ENCODE results near the gene CHST11. TPM values are rescaled to one million over a fixed set of nuclear protein-coding genes. Genes with fewer than 3 reads are reported as not detected.

Gene CHST11
- total RNA-seq, 2 donors from 2014 or later: 4.6 to 14.5 TPM

GRCh38 chr12:104751120-104751519 lies 294.4 kb downstream of the CHST11 start:
- DNase-seq: no peak
- intact Hi-C loops (cut with DNase I): no loop called here

GRCh38 chr12:104751594-104751993 lies 294.8 kb downstream of the CHST11 start:
- Histone ChIP-seq H3K27ac (no peak overlapping the region), H3K36me3 (replicated peaks in 1 of 2; ENCODE audit: insufficient read depth in 1 of 2, low read depth in 2 of 2) (no peaks in the 10 kb centered on the region), H3K4me1 (no peaks in the 10 kb centered on the region), H3K27me3 (no peaks in the 10 kb centered on the region), H3K4me3 (no peak overlapping the region), H3K9me3 (no peaks in the 10 kb centered on the region)
- no peak for DNase-seq
- no peak for ATAC-seq
- intact Hi-C loops (cut with DNase I): no loop called here
- no peak for TF ChIP-seq POLR2A (IDR thresholded peaks at IDR 0.05)
- no peak for TF ChIP-seq CTCF (IDR thresholded peaks at IDR 0.05)
- 88 to 89% methylated on average over 3 of the region's 3 CpGs for WGBS, 2 donors

More at GRCh38 chr12:104751120-104751519, 294.4 kb downstream of the CHST11 start:
- Histone ChIP-seq H3K4me3 (no peak overlapping the region), H3K27me3 (no peaks in the 10 kb centered on the region), H3K4me1 (no peaks in the 10 kb centered on the region), H3K36me3 (replicated peaks in 1 of 2; ENCODE audit: insufficient read depth in 1 of 2, low read depth in 2 of 2) (no peaks in the 10 kb centered on the region), H3K9me3 (no peaks in the 10 kb centered on the region), H3K27ac (no peak overlapping the region)
- ATAC-seq: no peak
- no peak for TF ChIP-seq POLR2A (IDR thresholded peaks at IDR 0.05)
- TF ChIP-seq CTCF (IDR thresholded peaks at IDR 0.05): no peak
- 77 to 96% methylated on average over 1 of the region's 1 CpG for WGBS, 2 donors

GRCh38 chr12:104752016-104752415 lies 295.3 kb downstream of the CHST11 start:
- no peaks in the 10 kb centered on the region for H3K36me3 ChIP-seq (replicated peaks in 1 of 2; ENCODE audit: insufficient read depth in 1 of 2, low read depth in 2 of 2)
- TF ChIP-seq CTCF (IDR thresholded peaks at IDR 0.05) (no peak), POLR2A (IDR thresholded peaks at IDR 0.05) (no peak)
- no peak overlapping the region for H3K27ac ChIP-seq
- no peaks in the 10 kb centered on the region for H3K4me1 ChIP-seq
- ATAC-seq (no peak), DNase-seq (no peak)
- H3K4me3 ChIP-seq: no peak overlapping the region
- 95 to 97% methylated on average over 4 of the region's 4 CpGs for WGBS, 2 donors
- H3K9me3 ChIP-seq: no peaks in the 10 kb centered on the region
- intact Hi-C loops (cut with DNase I): no loop called here
- no peaks in the 10 kb centered on the region for H3K27me3 ChIP-seq

- WGBS, 2 donors: 89 to 90% methylated on average over 7 of the region's 7 CpGs
- Histone ChIP-seq H3K36me3 (replicated peaks in 1 of 2; ENCODE audit: insufficient read depth in 1 of 2, low read depth in 2 of 2) (no peaks in the 10 kb centered on the region), H3K27ac (no peak overlapping the region), H3K4me1 (no peaks in the 10 kb centered on the region), H3K4me3 (no peak overlapping the region), H3K9me3 (no peaks in the 10 kb centered on the region), H3K27me3 (no peaks in the 10 kb centered on the region)
- TF ChIP-seq POLR2A (IDR thresholded peaks at IDR 0.05): no peak
- no peak for TF ChIP-seq CTCF (IDR thresholded peaks at IDR 0.05)
- intact Hi-C loops (cut with DNase I): no loop called here
- ATAC-seq: no peak
- DNase-seq: no peak
Observed at GRCh38 chr12:104752881-104753280, 296.1 kb downstream of the CHST11 start.

- 94 to 96% methylated on average over 12 to 19 of the region's 20 CpGs for WGBS, 2 donors
- no peak for ATAC-seq
- no peak for TF ChIP-seq CTCF (IDR thresholded peaks at IDR 0.05)
- no peak for TF ChIP-seq POLR2A (IDR thresholded peaks at IDR 0.05)
- Histone ChIP-seq H3K27me3 (no peaks in the 10 kb centered on the region), H3K4me1 (no peaks in the 10 kb centered on the region), H3K36me3 (replicated peaks in 1 of 2; ENCODE audit: insufficient read depth in 1 of 2, low read depth in 2 of 2) (no peaks in the 10 kb centered on the region), H3K9me3 (no peaks in the 10 kb centered on the region), H3K4me3 (no peak overlapping the region), H3K27ac (no peak overlapping the region)
- intact Hi-C loops (cut with DNase I): no loop called here
- DNase-seq: no peak
Observed at GRCh38 chr12:104756901-104757300, 300.2 kb downstream of the CHST11 start.
